Measurements from ENCODE around the gene ALG9. TPM values are rescaled to one million over a fixed set of nuclear protein-coding genes. Genes with fewer than 3 reads are reported as not detected.

ALG9 gene
- total and polyA plus RNA-seq, 10 of the 15 experiments (the other 5 are each of a cell fraction or from before 2014, with no cell fraction given), result 10.8 to 41.6 (median 25.5) TPM

DNA sequence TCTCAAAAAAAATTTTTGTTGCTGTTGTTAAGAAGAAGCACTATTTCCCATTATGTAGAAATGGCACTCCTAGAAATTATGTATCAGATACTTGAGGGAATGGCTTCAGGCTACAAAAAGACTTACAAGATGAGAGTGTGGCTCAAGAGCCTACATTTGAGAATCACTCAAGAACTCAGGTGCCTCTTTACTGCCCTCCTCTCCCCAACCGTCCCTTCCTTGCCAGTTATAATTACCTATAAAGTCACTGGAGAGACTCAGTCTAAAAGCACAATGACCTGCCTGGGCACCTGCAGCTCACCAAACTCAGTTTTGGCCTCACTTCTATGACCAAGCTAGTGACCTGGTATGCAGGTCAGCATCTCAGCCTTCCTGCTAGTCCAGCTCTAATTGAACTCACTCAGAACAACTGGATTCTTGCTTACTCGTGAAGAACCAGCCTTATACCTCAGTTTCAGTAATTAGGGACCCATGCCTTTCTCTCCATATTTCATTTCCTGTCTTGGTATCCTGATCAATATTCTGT, 63.3 kb downstream of the ALG9 start (continued):
- TF ChIP-seq, protein P1, sequence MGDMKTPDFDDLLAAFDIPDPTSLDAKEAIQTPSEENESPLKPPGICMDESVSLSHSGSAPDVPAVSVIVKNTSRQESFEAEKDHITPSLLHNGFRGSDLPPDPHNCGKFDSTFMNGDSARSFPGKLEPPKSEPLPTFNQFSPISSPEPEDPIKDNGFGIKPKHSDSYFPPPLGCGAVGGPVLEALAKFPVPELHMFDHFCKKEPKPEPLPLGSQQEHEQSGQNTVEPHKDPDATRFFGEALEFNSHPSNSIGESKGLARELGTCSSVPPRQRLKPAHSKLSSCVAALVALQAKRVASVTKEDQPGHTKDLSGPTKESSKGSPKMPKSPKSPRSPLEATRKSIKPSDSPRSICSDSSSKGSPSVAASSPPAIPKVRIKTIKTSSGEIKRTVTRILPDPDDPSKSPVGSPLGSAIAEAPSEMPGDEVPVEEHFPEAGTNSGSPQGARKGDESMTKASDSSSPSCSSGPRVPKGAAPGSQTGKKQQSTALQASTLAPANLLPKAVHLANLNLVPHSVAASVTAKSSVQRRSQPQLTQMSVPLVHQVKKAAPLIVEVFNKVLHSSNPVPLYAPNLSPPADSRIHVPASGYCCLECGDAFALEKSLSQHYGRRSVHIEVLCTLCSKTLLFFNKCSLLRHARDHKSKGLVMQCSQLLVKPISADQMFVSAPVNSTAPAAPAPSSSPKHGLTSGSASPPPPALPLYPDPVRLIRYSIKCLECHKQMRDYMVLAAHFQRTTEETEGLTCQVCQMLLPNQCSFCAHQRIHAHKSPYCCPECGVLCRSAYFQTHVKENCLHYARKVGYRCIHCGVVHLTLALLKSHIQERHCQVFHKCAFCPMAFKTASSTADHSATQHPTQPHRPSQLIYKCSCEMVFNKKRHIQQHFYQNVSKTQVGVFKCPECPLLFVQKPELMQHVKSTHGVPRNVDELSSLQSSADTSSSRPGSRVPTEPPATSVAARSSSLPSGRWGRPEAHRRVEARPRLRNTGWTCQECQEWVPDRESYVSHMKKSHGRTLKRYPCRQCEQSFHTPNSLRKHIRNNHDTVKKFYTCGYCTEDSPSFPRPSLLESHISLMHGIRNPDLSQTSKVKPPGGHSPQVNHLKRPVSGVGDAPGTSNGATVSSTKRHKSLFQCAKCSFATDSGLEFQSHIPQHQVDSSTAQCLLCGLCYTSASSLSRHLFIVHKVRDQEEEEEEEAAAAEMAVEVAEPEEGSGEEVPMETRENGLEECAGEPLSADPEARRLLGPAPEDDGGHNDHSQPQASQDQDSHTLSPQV (IDR thresholded peaks at IDR 0.05), result no peak
- no peak for TF ChIP-seq DPF2 (IDR thresholded peaks at IDR 0.05)
- TF ChIP-seq NR2F1 (conservative IDR thresholded peaks at IDR 0.05), result no peak

GRCh38 chr11:111807076-111807475, 64.3 kb downstream of the ALG9 start:
- no peak overlapping the region for H3K4me3 ChIP-seq
- no peak overlapping the region for H3K9ac ChIP-seq (ENCODE audit: control insufficient read depth, insufficient read depth, low read length)
- ATAC-seq (no peak), DNase-seq (ENCODE audit: low read depth, low spot score) (no peak), FAIRE-seq (no peak)
- H2AFZ ChIP-seq (ENCODE audit: control insufficient read depth, low read depth, low read length), result no peak overlapping the region
- intact Hi-C loops (cut with micrococcal nuclease; ENCODE audit: unreplicated experiment), result no loop called here
- peaks cover 5 to 8% of the 10 kb centered on the region in 2 experiments; a peak in 3 of 4 replicates for H3K36me3 ChIP-seq (ENCODE audit: control insufficient read depth in 2 of 2, insufficient read depth in 2 of 2, low read length in 1 of 2)
- ChIA-PET POLR2A (no interaction called here), RAD21 (ENCODE audit: unreplicated experiment) (no interaction called here), SMC1A (ENCODE audit: uncharacterized antibody, unreplicated experiment) (interaction anchor here (1.2 to 2.9 kb wide), 4 partner anchors 11 to 203 kb away, joined by 3 to 13 read pairs (median 4); no protein-coding TSS in a partner anchor), CTCF (interaction anchor here (1.2 to 1.3 kb wide), 2 partner anchors 30 to 35 kb away, joined by 3 read pairs; no protein-coding TSS in a partner anchor)
- no peaks in the 10 kb centered on the region for H3K79me2 ChIP-seq (ENCODE audit: control insufficient read depth, insufficient read depth, low read length)
- H3K4me2 ChIP-seq (ENCODE audit: control insufficient read depth, insufficient read depth), result no peak overlapping the region
- H3K9me3 ChIP-seq (replicated peaks; ENCODE audit: control insufficient read depth, insufficient read depth, low read length), result no peaks in the 10 kb centered on the region
- H3K27ac ChIP-seq (ENCODE audit: control insufficient read depth, insufficient read depth), result no peak overlapping the region
- no peaks in the 10 kb centered on the region for H3K4me1 ChIP-seq (ENCODE audit: control insufficient read depth, insufficient read depth, low read length)
- in situ Hi-C loops (cut with MboI), result no loop called here
- no peaks in the 10 kb centered on the region for H3K27me3 ChIP-seq (replicated peaks in 1 of 2; ENCODE audit: control insufficient read depth in 2 of 2, insufficient read depth in 2 of 2, low read length in 1 of 2)
- no TSS peak for BruUV-seq (replicated peaks)
- TF ChIP-seq ZBTB11 (CRISPR knock-in tag; IDR thresholded peaks at IDR 0.05), result no peak
- TF ChIP-seq SMAD5 (IDR thresholded peaks at IDR 0.05; ENCODE audit: low read depth), result no peak
- no peak for TF ChIP-seq KLF5 (IDR thresholded peaks at IDR 0.05; ENCODE audit: partially characterized antibody)
- H4K20me1 ChIP-seq (ENCODE audit: control insufficient read depth, insufficient read depth), result no peaks in the 10 kb centered on the region
- WGBS (ENCODE audit: insufficient coverage, insufficient replicate concordance, low lambda C conversion rate, missing lambda C conversion rate), result 94% methylated on average over 1 of the region's 1 CpG

Measured in GM12878 (cell line).